VCaP (cell line): ENCODE measurements around the gene GALNT15.

ENCODE experiments used
- H3K27ac ChIP-seq: fragments of 450-650 bp; 2 replicates; pipeline ENCODE4 v1.5.1; 2017
- TF ChIP-seq, protein P1 (sequence below): fragments of 450-650 bp; conservative IDR thresholded peaks from 2 replicates; pipeline ENCODE4 v1.5.1; 2017; ENCODE audit warnings: mild to moderate bottlenecking, moderate library complexity

Gene GALNT15

GRCh38 chr3:16264174-16264707 is 89.8 kb downstream of the GALNT15 start:
- peak overlapping the region; percentile 85 for H3K27ac ChIP-seq
- TF ChIP-seq, protein P1, sequence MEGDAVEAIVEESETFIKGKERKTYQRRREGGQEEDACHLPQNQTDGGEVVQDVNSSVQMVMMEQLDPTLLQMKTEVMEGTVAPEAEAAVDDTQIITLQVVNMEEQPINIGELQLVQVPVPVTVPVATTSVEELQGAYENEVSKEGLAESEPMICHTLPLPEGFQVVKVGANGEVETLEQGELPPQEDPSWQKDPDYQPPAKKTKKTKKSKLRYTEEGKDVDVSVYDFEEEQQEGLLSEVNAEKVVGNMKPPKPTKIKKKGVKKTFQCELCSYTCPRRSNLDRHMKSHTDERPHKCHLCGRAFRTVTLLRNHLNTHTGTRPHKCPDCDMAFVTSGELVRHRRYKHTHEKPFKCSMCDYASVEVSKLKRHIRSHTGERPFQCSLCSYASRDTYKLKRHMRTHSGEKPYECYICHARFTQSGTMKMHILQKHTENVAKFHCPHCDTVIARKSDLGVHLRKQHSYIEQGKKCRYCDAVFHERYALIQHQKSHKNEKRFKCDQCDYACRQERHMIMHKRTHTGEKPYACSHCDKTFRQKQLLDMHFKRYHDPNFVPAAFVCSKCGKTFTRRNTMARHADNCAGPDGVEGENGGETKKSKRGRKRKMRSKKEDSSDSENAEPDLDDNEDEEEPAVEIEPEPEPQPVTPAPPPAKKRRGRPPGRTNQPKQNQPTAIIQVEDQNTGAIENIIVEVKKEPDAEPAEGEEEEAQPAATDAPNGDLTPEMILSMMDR, result no peak

- TF ChIP-seq, protein P1, result no peak
Measured at GRCh38 chr3:16264708-16265454, 90.4 kb downstream of the GALNT15 start, which contains the start of the genes DPH3 and OXNAD1. DPH3 (minus strand) TSS chr3:16264943; CDS start chr3:16264876, 67 bp downstream. OXNAD1 (plus strand) TSS chr3:16265212; CDS start chr3:16270953, 5,741 bp downstream.

GRCh38 chr3:16265455-16265786 is 90.9 kb downstream of the GALNT15 start:
- TF ChIP-seq, protein P1, result no peak
- H3K27ac ChIP-seq, result peak overlapping the region; percentile 85

More at GRCh38 chr3:16264708-16265454, 90.4 kb downstream of the GALNT15 start, which contains the start of the genes DPH3 and OXNAD1:
- H3K27ac ChIP-seq, result peak within 1 kb of the TSS; percentile 85

DNA sequence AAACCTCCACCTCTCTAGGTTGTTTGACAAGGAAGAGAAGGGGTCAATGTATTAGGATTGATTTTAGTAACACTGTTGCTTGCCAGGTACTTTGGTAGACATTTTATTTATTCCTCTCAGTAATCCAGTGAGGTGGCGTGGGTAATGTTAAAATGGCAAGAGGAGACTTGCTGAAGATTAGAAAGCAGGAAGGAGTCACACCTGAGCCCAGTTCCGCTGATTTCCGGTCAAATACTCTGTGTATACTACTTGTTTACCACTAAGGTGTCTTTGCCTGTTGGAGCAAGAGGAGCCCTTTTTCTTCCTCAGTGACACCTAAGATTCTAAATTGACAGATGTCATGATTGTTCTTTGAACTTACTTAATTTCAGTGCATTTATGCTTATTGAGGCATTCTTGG is 92.2 kb downstream of the GALNT15 start:
- peak overlapping the region; percentile 85 for H3K27ac ChIP-seq
- TF ChIP-seq, protein P1, result no peak

DNA sequence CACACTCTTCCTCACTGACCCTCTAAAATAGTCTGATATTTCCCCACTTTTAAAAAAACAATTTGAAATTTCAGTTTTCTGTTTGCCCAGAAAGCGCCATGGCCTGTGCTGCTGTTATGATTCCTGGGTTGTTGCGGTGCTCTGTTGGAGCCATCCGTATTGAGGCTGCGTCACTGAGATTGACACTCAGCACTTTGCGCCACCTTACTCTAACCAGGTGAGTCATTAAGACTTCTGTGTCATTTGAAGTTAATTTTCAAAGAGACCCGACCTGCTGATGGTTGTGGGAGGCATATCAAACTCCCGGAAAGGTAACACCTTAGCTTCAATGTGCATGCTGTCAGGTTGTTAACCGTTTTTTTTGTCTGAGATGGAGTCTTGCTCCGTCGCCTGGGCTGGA is 96.4 kb downstream of the GALNT15 start:
- H3K27ac ChIP-seq, result no peak overlapping the region
- TF ChIP-seq, protein P1, result no peak

- no peak overlapping the region for H3K27ac ChIP-seq
- TF ChIP-seq, protein P1, result no peak
Measured at GRCh38 chr3:16272588-16272987, 98.1 kb downstream of the GALNT15 start.

DNA sequence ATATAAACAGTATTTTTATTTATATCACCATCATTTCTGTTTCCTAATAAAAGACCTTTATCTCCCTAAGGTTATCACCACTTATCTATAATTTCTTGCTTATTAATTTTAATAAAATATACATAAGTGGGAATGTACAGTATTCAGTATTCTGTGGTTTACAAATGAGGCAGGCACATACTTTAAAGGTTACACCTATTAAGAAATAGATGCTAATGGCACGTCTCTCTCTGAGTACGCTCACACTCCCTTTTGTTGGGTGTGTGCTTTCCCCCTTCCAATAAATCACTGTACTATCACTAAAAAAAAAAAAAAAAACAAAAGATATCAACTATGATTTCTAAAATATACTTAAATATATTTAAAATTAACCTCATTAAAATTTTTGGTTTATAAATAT is 99.4 kb downstream of the GALNT15 start:
- H3K27ac ChIP-seq, result no peak overlapping the region
- TF ChIP-seq, protein P1, result no peak
